Stomach (tissue), 9 donors: ENCODE results near the gene KRTCAP2. TPM values are rescaled to one million over a fixed set of nuclear protein-coding genes. Genes with fewer than 3 reads are reported as not detected.
"Not testable (repeated sequence)": the region's sequence is repeated elsewhere in the genome, so short reads cannot be mapped to it uniquely, and the experiment has no call there.

Experiments used
- DNase-seq, 2 donors: peaks; one replicate each; pipeline versions ENCODE4 v3.0.0 to v3.0.0-alpha.2; 2013 to 2019
- H3K27ac ChIP-seq, 5 donors: fragments of 200-600 bp in 4 of 5; sonication (generic) in 4 of 5; one replicate each; pipeline ENCODE4 v1.5.1; 2013 to 2019; ENCODE audit warnings: mild to moderate bottlenecking in 1 of 5, moderate library complexity in 1 of 5
- H3K27me3 ChIP-seq, 3 donors: fragments of 200-600 bp; sonication (generic); one replicate each; pipeline ENCODE4 v1.5.1; 2017 to 2019; ENCODE audit warnings: mixed run types in 1 of 3
- H3K36me3 ChIP-seq, 4 donors: fragments of 200-600 bp; sonication (generic); 1 replicate in 3 of 4; 2 replicates in 1 of 4; pipeline ENCODE4 v1.5.1; 2016 to 2019
- H3K4me1 ChIP-seq, 4 donors: fragments of 200-600 bp; sonication (generic); one replicate each; pipeline ENCODE4 v1.5.1; 2016 to 2019
- H3K4me3 ChIP-seq, 4 donors: fragments of 200-600 bp; sonication (generic) in 3 of 4; one replicate each; pipeline ENCODE4 v1.5.1; 2016 to 2019; ENCODE audit warnings: mild to moderate bottlenecking in 1 of 4
- H3K9me3 ChIP-seq, 4 donors: fragments of 200-600 bp; sonication (generic); one replicate each; pipeline ENCODE4 v1.5.1; 2016 to 2019
- EP300 ChIP-seq: sonication (generic); formaldehyde crosslinking; IDR thresholded peaks from one replicate; pipeline ENCODE4 v1.6.1; 2017; ENCODE audit warnings: antibody characterized with exemption
- POLR2A ChIP-seq, 4 donors: fragments of 450-650 bp; IDR thresholded peaks; one replicate each; pipeline ENCODE4 v1.6.1; 2016; ENCODE audit warnings: antibody characterized with exemption in 4 of 4, control low read depth in 2 of 4, mild to moderate bottlenecking in 1 of 4, moderate library complexity in 1 of 4
- POLR2AphosphoS5 ChIP-seq, 3 donors: sonication (generic); formaldehyde crosslinking; IDR thresholded peaks; one replicate each; pipeline ENCODE4 v1.6.1; 2016; ENCODE audit warnings: antibody characterized with exemption in 3 of 3
- WGBS, 5 donors: extraction: QIAGEN DNeasy Blood & Tissue Kit in 3 of 5; methylation state at CpG; one replicate each; pipeline versions ENCODE4 v1.1.5 to v1.1.7; 2013 to 2018; 5-methylcytosine and 5-hydroxymethylcytosine counted together
- intact Hi-C: fragments of 100-400 bp; cut with DNase I; formaldehyde crosslinking; loops from one replicate; pipeline ENCODE4 v1.15.1; 2023; ENCODE audit warnings: low total_unique reads
- polyA plus RNA-seq, 3 donors: library from polyadenylated mRNA; stranded (reverse); fragments of 200-250 nt; gene quantifications; one replicate each; pipeline ENCODE4 v1.2.3, GENCODE V29; 2013
- total RNA-seq, 5 donors: library from RNA; depleted of rRNA; stranded (reverse); fragments of >200 nt; gene quantifications; one replicate each; pipeline versions ENCODE4 v1.1.0 to v1.2.3, GENCODE V29; 2014 to 2016
- TF ChIP-seq, protein P1 (sequence below), 7 experiments: fragments of 450-650 bp in 4 of 7; fragments of 200-600 bp in 3 of 7; sonication (generic) in 3 of 7; IDR thresholded peaks; one replicate each; pipeline ENCODE4 v1.5.1; 2016 to 2019; ENCODE audit warnings: antibody characterized with exemption in 7 of 7, control low read depth in 2 of 7, mild to moderate bottlenecking in 1 of 7
- donor health status: healthy with polysubstance abuse.
- donor health status: Bipolar disorder and iron deficiency.
- donor health status: healthy.

The KRTCAP2 gene
- total and polyA plus RNA-seq, 8 donors: 60.8 to 399 (median 184) TPM

DNA sequence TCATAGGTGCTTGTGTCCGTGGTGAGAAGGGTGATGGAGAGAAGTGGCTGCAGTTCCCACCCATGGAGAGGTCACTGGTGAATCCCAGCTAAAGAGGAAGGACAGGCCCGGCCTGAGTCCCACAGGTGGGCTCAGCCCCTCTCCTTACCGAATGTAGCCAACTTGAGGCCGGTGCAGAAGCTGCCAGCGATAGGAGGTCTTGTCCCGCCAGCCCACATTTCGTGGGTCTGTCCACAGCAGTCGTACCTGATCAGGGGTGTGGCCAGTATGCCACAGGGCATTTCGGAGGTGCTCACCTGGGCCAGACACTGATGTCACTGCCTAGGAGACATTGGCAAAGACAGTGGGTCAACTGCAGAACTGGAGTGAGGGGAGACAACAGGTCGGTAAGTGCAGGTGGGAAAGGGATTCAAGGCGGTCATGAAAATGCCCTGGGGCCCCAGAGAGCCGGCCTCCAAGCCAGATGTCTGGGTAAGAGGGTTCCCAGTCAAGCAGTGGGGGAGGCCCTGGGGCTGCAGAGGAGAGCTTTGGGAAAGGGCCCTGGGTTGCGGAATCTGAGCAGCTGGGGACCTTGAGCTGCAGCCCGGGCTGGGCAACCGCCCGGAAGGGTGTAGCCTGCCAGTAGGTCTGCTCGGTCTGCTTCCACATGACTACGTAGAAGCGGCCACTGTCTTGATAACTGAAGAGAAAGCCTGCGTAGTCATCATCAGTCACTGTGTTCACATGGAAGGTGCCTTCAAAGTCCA is 24.0 kb upstream of the KRTCAP2 start:
- peak in 1 of 2 donors; percentile 19 for DNase-seq
- Histone ChIP-seq H3K36me3 (peaks cover 3 to 50% (median 40%) of the 10 kb centered on the region in 4 donors), H3K4me3 (no peak overlapping the region), H3K27ac (peak overlapping the region in 2 of 5 donors; percentile 95 to 98), H3K9me3 (no peaks in the 10 kb centered on the region), H3K4me1 (peaks cover 23 to 51% (median 36%) of the 10 kb centered on the region in 4 donors), H3K27me3 (no peaks in the 10 kb centered on the region)
- TF ChIP-seq EP300 (no peak), POLR2A (IDR thresholded peaks at IDR 0.05) (no peak), POLR2AphosphoS5 (IDR thresholded peaks at IDR 0.05) (no peak)
- TF ChIP-seq, protein P1, sequence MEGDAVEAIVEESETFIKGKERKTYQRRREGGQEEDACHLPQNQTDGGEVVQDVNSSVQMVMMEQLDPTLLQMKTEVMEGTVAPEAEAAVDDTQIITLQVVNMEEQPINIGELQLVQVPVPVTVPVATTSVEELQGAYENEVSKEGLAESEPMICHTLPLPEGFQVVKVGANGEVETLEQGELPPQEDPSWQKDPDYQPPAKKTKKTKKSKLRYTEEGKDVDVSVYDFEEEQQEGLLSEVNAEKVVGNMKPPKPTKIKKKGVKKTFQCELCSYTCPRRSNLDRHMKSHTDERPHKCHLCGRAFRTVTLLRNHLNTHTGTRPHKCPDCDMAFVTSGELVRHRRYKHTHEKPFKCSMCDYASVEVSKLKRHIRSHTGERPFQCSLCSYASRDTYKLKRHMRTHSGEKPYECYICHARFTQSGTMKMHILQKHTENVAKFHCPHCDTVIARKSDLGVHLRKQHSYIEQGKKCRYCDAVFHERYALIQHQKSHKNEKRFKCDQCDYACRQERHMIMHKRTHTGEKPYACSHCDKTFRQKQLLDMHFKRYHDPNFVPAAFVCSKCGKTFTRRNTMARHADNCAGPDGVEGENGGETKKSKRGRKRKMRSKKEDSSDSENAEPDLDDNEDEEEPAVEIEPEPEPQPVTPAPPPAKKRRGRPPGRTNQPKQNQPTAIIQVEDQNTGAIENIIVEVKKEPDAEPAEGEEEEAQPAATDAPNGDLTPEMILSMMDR (IDR thresholded peaks at IDR 0.05): no peak
- 86 to 93% (median 92%) methylated on average over 17 to 20 of the region's 20 CpGs for WGBS, 5 donors
- intact Hi-C loops: no loop called here

DNA sequence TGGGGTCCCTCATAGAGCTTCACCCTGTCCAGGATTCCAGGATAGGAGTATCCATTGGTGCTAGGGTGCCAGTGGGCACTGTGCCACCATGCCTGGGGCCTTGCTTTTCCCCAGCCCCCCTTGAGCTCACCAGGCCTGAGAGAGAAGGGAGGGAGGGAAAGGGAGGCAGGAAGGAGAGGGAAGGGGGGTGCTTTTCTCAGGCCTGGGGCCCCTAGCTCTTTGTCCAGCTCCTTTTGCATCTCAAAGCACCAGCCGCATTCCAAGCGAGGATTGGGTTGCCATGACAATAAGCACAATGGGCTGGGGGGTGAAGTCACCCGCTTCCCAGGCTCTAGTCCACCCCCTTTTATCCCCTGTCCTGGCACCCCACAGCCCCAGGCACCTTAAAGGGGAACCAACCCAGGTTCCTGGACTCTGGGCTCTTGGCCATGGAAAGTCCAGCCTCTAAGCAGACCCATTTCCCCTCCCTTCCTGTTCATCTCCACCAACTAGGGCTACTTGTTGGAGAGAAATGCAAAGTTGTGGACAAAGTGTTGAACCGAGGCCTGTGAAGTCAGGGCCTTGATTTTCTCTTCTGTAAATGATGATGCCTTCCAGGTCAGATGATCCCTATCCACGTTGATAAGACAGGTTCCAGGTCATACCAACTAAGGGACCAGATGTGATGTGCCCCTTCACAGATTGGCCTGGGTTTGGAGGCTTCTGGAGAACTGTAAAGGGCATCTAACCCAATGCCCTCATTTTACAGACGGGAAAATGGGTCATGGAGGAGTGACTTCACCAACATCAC is 23.2 kb upstream of the KRTCAP2 start:
- TF ChIP-seq EP300 (no peak), POLR2A (IDR thresholded peaks at IDR 0.05) (no peak), POLR2AphosphoS5 (IDR thresholded peaks at IDR 0.05) (no peak)
- TF ChIP-seq, protein P1 (IDR thresholded peaks at IDR 0.05): no peak
- peak overlapping the region in 4 of 5 donors; percentile 88 to 98 (median 96) for H3K27ac ChIP-seq
- H3K4me1 ChIP-seq: peaks cover 23 to 52% (median 36%) of the 10 kb centered on the region in 4 donors
- DNase-seq: peak in 1 of 2 donors; percentile 14
- no peaks in the 10 kb centered on the region for H3K27me3 ChIP-seq
- H3K9me3 ChIP-seq: no peaks in the 10 kb centered on the region
- intact Hi-C loops: no loop called here
- peak overlapping the region in 2 of 4 donors; percentile 64 for H3K4me3 ChIP-seq
- 77 to 87% (median 84%) methylated on average over 6 of the region's 6 CpGs for WGBS, 5 donors
- peaks cover 3 to 47% (median 37%) of the 10 kb centered on the region in 4 donors for H3K36me3 ChIP-seq

DNA sequence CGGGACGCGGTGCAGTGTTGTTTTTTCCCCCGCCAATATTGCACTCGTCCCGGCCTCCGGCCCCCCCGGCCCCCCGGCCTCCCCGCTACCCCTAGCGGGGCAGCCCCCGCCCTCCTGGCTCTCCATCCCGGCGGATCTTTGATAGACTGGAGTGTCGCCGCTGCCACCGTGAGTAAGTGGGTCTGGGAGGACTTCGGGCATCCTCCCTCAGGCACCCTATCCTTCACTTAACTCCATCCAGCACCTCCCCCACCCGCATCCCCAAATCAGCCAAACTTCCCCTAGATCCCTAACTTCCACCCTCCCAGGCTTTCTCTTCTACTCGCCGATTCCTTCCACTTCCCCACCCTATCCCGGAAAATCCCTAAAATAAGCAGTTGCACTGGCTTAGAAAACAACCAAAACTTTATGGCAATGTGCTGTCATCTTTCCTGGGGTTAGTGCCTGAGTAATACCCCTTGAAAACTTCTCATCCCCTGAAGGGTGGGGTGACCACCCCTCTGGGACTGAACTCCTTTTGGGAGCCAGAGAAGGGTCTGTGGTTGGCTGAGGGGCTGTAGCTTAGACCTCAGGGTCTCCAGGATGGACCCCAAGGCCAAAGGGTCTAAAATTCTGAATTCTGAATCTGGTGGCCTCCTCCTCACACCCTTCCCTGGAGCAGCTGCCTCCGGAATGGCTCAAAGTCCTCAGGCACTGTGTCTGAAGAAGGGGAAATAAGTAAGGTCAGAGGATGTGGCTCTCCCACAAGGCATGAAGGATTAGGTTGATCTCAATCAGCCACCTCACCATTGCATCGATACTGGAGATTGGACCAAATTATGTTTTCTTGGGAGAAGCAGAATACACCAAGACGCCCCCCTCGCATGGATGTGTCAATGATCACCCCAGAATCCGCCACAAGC is 22.3 kb upstream of the KRTCAP2 start:
- H3K36me3 ChIP-seq: peaks cover 3 to 39% (median 29%) of the 10 kb centered on the region in 4 donors
- peak overlapping the region; percentile 60 to 67 (median 64) for H3K4me3 ChIP-seq
- 23 to 46% (median 27%) methylated on average over 11 to 27 of the region's 27 CpGs for WGBS, 5 donors
- intact Hi-C loops: no loop called here
- peak in 1 of 2 donors; percentile 56 for DNase-seq
- peak overlapping the region; percentile 18 to 98 (median 95) for H3K27ac ChIP-seq
- TF ChIP-seq POLR2AphosphoS5 (IDR thresholded peaks at IDR 0.05) (no peak), EP300 (no peak), POLR2A (IDR thresholded peaks at IDR 0.05) (no peak)
- TF ChIP-seq, protein P1 (IDR thresholded peaks at IDR 0.05): no peak
- peaks cover 23 to 52% (median 36%) of the 10 kb centered on the region in 4 donors for H3K4me1 ChIP-seq
- no peaks in the 10 kb centered on the region for H3K9me3 ChIP-seq
- H3K27me3 ChIP-seq: no peaks in the 10 kb centered on the region

DNA sequence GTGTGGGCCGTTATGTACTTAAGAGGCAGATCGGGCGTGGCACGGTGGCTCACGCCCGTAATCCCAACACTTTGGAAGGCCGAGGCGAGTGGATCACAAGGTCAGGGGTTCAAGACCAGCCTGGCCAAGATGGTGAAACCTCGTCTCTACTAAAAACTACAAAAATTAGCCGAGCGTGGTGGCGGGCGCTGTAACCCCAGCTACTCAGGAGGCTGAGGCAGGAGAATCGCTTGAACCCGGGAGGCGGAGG is 20.8 kb upstream of the KRTCAP2 start:
- peak overlapping the region; percentile 60 to 67 (median 64) for H3K4me3 ChIP-seq
- H3K9me3 ChIP-seq, DNase-seq, intact Hi-C loops, H3K27me3 ChIP-seq: not testable (repeated sequence)
- 2 to 7% (median 4%) methylated on average over 16 of the region's 16 CpGs for WGBS, 5 donors
- peak overlapping the region; percentile 88 to 98 (median 95) for H3K27ac ChIP-seq
- H3K4me1 ChIP-seq: peaks cover 23 to 52% (median 36%) of the 10 kb centered on the region in 4 donors
- H3K36me3 ChIP-seq: peaks cover 0 to 24% (median 21%) of the 10 kb centered on the region in 4 donors
